Kasumi-1 (cell line): ENCODE measurements around the gene HOXD4.

Source experiments
- DNase-seq, 2 experiments: peaks; one replicate each; lab custom pipeline; 2025; lab: John Stamatoyannopoulos, UW

Gene HOXD4

GRCh38 chr2:176126929-176127773, 24.2 kb upstream of the HOXD4 start:
- DNase-seq: peak; percentile 78 to 79

DNA sequence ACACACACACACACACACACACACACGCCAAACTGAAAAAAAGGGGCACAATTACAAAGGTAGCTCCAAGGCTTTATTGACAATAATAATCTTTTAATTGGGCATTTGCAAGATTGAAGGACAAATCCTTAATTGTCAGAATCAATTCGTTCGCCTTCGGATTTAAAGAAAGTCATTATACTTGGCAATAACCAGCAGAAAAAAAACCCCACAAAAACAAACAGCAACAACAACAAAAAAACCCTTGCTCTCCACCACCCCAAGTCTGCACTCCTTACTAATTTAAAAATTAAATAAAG, 23.6 kb upstream of the HOXD4 start:
- DNase-seq: no peak

GRCh38 chr2:176128172-176128981, 23.0 kb upstream of the HOXD4 start:
- DNase-seq: peak; percentile 61 to 72

DNA sequence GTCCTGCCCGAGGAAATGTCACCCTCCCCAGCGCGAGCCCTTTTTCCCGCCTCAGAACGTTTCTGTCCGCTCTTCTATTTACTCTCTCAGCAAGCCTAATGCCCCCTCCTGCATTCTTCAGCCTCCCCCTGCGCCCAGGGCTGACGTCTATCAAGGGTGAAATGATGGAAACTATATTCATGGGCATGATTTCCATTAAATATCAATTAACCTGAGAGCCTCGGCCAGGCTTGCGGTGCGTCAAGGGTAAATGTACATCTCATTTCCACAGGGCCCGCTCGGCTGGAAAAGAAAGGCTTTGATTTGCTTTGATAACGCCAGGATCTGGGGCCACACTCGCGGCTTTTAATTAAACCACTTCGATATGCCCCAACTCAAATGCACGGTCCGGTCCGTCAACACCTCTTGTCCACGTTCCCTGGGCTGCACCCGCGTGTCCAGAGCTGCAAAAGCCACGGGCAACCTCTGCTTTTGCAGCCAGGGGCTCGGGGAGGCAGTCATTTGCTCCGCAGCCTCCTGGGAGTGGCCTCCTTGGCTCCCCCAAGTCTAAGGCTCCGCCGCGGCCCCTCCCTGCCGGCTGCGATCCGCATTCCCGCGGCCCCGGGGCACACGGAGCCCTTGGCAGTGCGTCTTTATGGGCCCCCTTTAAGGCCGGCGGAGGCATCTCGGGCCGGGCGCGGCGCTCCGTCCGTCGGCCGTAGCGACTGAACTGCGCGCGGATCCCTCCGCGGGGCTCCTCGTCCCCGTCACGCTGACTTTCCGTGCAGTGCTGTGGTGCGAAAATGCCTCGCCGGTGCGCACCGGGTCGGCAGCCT, 22.2 kb upstream of the HOXD4 start, which contains the start of gene HOXD8:
TSS of gene HOXD8 (plus strand) at position 724 of the 815 bp plus-strand sequence. CDS start 662 bp downstream, outside the sequence.
- DNase-seq: peak; percentile 61 to 72

DNA sequence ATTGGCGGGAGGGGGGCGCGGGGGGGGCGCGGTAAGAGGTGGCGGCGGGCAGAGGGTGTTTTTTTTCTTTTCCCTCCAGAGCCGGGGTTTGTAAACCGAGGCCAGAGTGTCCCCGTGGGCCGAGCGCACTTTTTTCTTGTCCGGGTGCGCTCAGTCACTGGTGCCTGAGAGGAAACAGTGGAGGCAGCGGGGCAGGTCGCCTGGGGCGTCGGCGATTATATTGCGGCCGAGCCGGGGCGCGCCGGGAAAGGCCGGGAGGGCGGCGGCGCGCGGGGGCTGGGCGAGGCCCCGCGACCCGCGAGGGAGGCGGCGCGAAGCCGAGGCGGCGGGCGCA, 21.6 kb upstream of the HOXD4 start:
- DNase-seq: no peak

DNA sequence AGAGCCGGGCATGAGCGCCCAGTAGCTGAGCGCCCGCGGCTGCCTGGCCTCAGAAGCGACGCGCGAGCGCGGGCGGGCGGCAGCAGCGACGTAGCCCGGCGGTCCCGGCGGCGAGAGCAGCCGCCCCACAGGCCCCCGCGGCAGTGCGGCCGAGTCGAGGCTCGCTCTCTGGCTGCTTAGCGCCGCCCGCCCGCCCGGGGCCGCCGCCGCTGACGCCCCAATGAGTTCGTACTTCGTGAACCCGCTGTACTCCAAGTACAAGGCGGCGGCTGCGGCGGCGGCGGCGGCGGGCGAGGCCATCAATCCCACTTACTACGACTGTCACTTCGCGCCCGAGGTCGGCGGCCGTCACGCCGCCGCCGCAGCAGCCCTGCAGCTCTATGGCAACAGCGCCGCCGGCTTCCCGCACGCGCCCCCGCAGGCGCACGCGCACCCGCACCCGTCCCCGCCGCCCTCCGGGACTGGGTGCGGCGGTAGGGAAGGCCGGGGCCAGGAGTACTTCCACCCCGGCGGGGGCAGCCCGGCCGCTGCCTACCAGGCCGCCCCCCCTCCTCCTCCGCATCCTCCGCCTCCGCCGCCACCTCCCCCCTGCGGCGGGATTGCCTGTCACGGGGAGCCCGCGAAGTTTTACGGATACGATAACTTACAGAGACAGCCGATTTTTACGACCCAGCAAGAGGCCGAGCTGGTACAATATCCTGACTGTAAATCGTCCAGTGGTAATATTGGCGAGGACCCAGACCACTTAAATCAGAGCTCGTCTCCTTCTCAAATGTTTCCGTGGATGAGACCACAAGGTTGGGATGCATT, 21.0 kb upstream of the HOXD4 start:
- peak in 1 of 2 experiments; percentile 38 for DNase-seq

GRCh38 chr2:176130957-176131847, 20.1 kb upstream of the HOXD4 start:
- peak in 1 of 2 experiments; percentile 27 for DNase-seq

DNA sequence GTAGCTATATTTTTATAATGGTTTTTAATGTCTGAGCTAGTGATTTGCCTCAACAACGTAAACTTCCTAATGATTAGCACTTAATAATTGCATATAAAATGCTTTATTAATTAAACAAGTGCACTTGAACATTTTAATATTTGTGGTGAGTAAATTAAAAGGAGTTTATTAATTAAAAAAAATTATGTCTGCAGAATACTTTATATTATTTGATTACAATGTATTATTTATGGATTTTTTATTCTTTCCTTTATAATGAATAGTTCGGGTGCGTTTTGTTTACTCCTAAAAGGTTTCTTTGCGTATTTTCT, 19.5 kb upstream of the HOXD4 start:
- no peak for DNase-seq

- DNase-seq: no peak
Measured at GRCh38 chr2:176132205-176133171, 18.9 kb upstream of the HOXD4 start.

GRCh38 chr2:176133389-176133788, 18.0 kb upstream of the HOXD4 start:
- DNase-seq: no peak

GRCh38 chr2:176134035-176134434, 17.3 kb upstream of the HOXD4 start:
- DNase-seq: no peak

DNA sequence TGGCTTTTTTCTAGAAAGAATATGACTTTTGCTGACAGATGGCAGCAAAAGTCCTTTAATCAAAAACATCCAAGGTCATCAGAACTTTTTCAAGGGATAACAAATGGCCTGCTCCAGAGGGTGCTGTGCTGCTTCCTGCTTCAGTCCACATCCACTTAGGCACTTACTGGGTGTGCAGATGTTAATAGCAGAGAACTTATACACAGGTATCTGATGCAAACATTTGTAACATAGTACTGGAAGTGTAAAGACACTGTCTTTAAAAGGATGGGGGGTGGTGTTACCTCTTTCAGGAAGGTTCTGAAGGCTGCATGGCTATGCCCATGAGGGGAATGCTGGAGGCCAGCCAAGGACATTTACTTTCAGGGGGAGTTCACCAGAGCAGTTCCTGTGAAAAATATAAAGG, 16.3 kb upstream of the HOXD4 start:
- DNase-seq: no peak

DNA sequence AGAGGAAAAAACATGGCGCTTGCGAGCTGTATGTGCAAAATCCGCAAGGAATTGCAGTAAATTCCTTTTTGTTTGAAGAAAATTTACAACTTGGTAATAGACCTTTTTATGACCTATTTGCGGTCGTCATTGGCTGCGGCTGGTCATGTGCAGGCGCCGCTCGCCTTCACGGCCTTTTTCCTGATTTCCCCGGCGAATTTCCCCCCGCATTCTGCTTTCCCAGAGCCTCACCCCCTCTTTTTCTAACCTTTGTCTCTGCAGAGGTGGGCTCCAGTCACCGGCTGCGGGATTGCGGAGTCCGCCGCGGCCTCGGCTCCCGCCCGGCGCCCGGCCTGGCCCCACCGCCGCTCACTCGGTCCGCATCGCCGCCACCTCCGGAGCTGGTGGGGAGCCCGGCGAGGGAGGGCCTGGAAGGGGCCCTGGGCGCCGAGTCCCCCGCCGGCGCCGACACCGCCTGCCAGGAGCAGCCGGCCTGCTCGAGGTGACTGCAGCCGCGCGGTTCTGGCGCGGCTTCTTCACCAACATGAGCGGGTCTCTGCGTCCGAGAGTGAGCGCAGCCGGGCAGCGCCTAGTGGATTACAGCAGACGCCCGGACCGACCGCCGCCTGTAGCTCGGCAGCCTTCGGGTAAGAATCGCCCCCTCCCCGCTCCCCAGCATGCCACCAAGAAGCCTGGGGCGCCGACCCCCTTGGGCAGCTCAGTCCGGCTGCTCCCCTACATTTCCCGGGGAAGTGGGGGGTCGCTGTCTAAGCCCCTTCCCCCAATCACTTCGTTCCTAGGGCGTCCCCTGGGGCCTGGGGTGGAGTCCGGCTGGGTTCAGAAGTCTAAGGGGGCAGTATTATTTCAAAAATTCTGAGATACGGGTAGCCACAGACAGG, 14.7 kb upstream of the HOXD4 start:
- DNase-seq: no peak

- no peak for DNase-seq
Measured at GRCh38 chr2:176137252-176137580, 14.1 kb upstream of the HOXD4 start.

GRCh38 chr2:176137906-176138305, 13.4 kb upstream of the HOXD4 start:
- no peak for DNase-seq

GRCh38 chr2:176138526-176138922, 12.8 kb upstream of the HOXD4 start:
- no peak for DNase-seq

- DNase-seq: no peak
Measured at GRCh38 chr2:176138923-176139660, 12.3 kb upstream of the HOXD4 start.
